Mucosa of gallbladder (tissue), 1 donor: ENCODE results near the gene FNDC1. TPM values are rescaled to one million over a fixed set of nuclear protein-coding genes. Genes with fewer than 3 reads are reported as not detected.
A peak's percentile ranks its signal among the peaks of the same experiment; 100 is the strongest.
"Not testable (repeated sequence)": the region's sequence is repeated elsewhere in the genome, so short reads cannot be mapped to it uniquely, and the experiment has no call there.

Experiments
- DNase-seq: peaks from one replicate; pipeline ENCODE4 v3.0.0-alpha.2; 2020; ENCODE audit warnings: low spot score
- total RNA-seq: library from RNA; stranded (reverse); gene quantifications from one replicate; pipeline ENCODE4 v1.2.1, GENCODE V29; 2021
- donor health status: DM: no; HTN: no; CAD: no.

FNDC1 gene
- total RNA-seq, 1 donor from 2014 or later: 2.3 TPM

DNA sequence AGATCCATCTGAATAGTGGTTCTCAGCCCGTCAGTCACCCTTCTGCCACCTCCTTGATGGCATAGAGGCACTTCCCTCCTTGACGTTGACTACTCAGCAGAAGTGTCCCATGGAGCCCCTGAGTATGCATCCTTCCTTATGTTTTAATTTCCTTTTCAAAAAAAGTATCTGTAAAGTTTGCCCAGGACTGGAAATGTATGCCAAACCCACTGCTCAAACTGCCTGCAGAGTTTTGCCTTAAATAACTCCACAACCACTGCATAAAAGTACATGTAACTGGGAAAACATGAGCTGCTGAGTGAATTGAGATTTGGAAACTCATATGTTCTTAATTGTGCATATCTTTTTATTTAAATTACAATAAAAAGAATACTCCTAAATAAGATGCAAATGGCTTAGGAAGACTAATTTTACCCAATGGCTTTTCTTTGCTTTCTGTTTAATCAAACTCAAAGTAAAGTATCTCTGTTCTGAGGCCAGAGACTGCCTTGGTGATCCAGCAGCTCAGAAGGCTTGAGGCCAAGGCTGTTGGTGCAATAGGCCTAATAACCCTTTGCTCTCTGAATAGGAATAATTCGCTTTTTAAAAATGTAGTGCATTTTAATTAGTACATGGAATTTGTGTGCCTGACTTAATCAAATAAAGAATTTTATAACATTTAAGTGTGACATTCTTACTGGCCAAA lies 90.4 kb downstream of the FNDC1 start:
- DNase-seq: no peak

- DNase-seq: no peak
Observed at GRCh38 chr6:159260208-159260607, 91.0 kb downstream of the FNDC1 start.

GRCh38 chr6:159261995-159262394 lies 92.8 kb downstream of the FNDC1 start:
- DNase-seq: no peak

- no peak for DNase-seq
Observed at GRCh38 chr6:159262586-159262985, 93.4 kb downstream of the FNDC1 start.

DNA sequence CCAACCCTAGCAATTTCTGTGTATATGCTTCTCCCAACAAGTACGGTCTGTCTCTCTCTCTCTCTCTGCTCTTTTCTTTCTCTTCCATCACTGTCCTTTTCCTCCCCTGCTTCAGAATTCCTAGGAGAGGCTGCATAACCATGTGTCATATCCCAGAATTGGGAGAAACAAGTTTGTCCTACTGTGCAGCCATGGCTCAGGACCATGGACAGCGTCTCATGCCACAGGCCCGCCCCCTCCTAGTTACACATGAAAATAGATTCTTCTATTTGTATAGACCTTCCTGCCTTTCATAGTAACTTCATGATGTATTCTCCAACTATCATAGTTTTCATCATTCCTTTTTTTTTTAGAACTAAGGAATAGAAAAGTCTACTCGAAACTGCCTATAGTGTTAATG lies 98.0 kb downstream of the FNDC1 start:
- DNase-seq: no peak

DNA sequence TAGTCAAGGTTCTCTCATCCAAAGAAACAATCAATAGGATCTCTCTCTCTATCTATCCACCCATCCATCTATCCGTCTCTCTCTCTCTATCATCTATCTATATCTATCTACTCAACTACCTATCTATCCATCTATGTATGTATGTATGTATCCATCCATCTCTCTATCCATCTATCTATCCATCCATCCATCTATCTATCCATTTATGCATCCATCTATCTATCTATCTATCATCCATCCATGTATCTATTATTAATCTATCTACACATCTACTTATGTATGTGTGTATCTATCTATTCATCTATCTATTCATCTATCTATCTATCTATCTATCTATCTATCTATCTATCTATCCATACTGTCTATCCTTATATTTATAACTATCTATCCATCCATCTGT lies 99.3 kb downstream of the FNDC1 start:
- DNase-seq: no peak

DNA sequence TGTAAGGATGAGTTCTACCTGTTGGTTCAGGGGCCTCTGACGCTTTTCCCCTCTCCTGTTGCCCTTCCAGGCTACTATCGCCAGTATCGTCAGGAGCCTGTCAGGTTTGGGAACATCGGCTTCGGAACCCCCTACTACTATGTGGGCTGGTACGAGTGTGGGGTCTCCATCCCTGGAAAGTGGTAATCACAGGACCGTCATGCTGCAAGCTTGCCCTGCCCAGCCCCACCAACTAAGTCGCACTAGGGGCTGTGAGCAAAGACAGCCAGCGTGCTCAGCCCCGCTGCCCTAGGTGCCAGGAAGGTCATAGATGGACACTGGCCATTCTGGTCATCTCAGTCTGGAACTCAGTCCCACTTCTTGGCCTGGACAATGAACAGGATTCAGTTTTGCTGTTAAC lies 102.1 kb downstream of the FNDC1 start:
- no peak for DNase-seq

DNA sequence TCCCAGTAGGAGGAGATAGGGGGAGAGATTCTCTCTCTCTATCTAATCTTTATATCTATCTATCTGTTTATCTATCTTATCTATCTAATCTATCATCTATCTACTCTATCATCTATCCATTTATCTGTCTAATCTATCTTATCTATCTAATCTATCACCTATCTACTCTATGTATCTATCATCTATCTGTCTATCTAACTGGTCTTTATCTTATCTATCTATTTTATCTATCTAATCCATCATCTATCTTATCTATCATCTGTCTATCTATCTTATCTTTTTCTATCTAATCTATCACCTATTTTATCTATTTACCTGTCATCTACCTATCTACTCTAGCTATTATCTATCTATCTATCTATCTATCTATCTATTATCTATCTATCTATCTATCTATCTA lies 109.4 kb downstream of the FNDC1 start:
- DNase-seq: no peak

DNA sequence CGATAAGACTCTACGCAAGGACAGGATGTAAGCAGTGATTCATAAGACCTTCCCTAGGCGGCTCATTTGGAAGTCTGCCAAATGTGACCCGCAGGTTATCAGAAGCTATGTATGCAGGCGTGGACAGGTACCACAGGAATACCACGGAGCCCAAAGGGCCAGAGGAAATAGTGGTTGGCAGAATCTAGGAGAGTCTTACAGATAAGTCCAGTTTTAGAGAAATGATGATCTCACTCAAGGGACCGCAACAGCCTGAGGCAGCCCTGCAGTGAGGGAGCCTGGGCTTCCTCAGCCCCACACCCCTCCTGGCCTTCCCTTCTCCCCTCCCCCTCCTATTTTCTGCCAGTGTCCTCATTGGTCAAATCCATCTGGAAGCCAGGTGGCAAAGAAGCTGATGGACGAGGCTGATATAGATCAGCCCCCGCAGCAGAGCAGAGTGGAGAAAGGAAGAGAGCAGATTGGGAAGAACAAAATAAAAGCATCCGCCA lies 110.6 kb downstream of the FNDC1 start:
- peak; percentile 22 for DNase-seq

DNA sequence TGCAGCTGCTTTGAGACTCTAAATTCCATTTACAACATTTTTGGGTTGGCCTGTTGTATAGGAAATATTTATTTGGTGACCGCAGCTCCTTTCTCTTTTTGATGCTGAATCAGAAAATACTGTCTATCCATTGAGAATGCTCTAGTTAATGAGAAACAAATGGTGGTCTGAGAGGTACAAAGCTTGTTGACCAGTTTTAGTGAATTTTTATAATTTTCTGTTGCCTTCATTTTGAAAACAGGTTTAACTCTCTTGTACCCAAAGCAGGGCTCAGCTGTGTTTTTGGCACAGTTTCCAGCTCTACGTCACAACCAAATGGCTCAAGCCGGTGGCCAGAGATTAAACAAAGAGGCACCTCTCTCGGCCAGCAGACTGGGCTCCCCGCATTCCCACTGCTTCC lies 113.2 kb downstream of the FNDC1 start:
- DNase-seq: no peak

GRCh38 chr6:159284661-159285060 lies 115.5 kb downstream of the FNDC1 start:
- DNase-seq: not testable (repeated sequence)

- no peak for DNase-seq
Observed at GRCh38 chr6:159298840-159299239, 129.6 kb downstream of the FNDC1 start.

- no peak for DNase-seq
Observed at GRCh38 chr6:159299566-159299965, 130.4 kb downstream of the FNDC1 start.

DNA sequence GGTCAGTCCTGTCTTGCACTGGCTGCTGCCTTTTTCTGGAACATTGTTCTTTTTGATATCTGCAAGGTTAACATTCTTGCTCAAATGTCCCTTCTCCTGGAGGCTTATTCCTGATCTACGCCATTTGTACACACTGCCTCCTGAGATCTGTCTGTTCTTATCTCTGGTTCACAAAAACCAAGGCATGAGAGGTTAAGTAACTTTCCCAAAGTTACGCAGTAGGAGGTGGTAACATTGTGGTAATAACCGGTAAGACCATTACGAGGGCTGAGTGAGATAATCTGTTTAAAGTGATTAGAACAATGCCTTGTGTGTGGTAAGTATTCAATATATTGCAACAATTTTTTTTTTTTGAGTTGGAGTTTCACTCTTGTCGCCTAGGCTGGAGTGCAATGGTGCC lies 132.1 kb downstream of the FNDC1 start:
- no peak for DNase-seq

- DNase-seq: no peak
Observed at GRCh38 chr6:159301810-159302593, 132.8 kb downstream of the FNDC1 start.

DNA sequence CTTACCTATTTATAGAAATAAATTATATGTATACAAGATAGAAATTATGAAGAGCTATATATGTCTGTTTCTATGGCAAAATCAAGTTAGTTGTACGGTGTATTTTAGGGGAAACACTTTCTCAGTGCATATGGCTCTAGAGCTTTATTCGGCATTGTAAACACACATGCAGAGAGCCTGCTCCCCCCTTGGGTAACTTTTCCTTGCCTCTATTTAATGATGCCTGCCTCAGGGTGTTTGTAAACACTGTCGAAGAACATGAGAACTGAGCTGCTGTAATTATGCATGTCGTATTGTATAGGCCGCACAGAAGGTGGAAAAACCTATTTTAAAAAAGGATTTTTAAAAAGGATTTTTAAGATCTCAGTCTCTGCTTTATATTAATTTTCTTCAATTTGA lies 133.4 kb downstream of the FNDC1 start:
- DNase-seq: no peak

DNA sequence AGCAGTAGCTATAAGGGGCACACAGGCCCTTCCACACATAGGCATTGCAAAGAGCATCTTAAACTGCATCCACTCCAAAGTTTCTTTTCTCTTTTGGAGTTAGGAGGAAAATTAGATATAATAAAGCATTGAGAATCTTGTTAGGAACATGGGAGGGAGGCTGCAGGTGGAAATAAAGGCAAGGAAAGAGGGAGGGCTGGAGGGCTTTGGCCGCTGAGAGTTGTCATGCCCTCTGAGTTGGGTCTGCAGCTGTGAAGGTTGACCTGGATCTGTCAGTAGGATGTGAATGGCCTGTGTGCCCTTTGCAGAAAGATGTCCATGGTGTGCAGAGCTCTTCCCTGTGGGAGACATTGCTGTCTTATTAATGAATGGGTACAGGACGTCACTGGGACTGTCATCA lies 134.0 kb downstream of the FNDC1 start:
- no peak for DNase-seq

- no peak for DNase-seq
Observed at GRCh38 chr6:159303784-159304183, 134.6 kb downstream of the FNDC1 start.

GRCh38 chr6:159304641-159305040 lies 135.4 kb downstream of the FNDC1 start:
- DNase-seq: no peak

GRCh38 chr6:159305159-159305558 lies 136.0 kb downstream of the FNDC1 start:
- no peak for DNase-seq

- no peak for DNase-seq
Observed at GRCh38 chr6:159305804-159306537, 136.8 kb downstream of the FNDC1 start.

DNA sequence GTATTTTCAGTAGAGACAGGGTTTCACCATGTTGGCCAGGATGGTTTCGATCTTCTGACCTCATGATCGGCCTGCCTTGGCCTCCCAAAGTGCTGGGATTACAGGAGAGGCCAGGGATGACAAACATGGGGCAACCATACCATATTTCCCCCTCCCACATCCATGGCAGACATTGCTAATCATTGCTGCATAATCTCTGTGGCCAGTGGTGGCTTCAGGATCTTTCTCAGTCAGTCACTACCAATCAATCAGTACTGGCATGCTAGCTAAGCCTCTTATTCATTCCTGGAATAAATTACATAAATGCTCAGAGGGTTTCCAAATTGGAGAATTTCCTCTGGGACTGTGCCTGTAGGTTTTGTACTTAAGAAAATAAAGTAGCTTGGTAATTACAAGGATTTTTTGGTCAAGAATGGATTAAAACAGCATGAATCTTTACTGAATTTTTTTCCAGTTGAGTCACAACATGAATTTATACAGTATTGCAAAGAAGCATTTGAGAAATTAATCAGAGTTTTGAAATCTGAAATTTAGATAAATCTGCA lies 138.1 kb downstream of the FNDC1 start:
- DNase-seq: no peak
